Activated gamma-delta T cell (primary cell): ENCODE data around the gene NKAIN4.

Experiments used
- DNase-seq: peaks from one replicate; lab custom pipeline; 2025; lab: John Stamatoyannopoulos, UW

Gene NKAIN4

GRCh38 chr20:63219447-63219821 lies 34.8 kb downstream of the NKAIN4 start:
- no peak for DNase-seq

- DNase-seq = no peak
These were observed 35.4 kb downstream of the NKAIN4 start for GRCh38 chr20:63218701-63219446.

- DNase-seq = no peak
These were observed 36.6 kb downstream of the NKAIN4 start for GRCh38 chr20:63217706-63218105.

GRCh38 chr20:63216849-63217471 lies 37.3 kb downstream of the NKAIN4 start:
- DNase-seq = no peak

GRCh38 chr20:63216041-63216848 lies 38.0 kb downstream of the NKAIN4 start, which contains the start of gene YTHDF1:
Gene YTHDF1, minus strand, starts transcription at chr20:63216131. Its CDS starts 239 bp downstream, at chr20:63215892.
- DNase-seq = peak; percentile 95

- DNase-seq = no peak
These were observed 38.9 kb downstream of the NKAIN4 start for GRCh38 chr20:63215101-63216040.

GRCh38 chr20:63214514-63214913 lies 39.7 kb downstream of the NKAIN4 start:
- DNase-seq = no peak

GRCh38 chr20:63212792-63213191 lies 41.5 kb downstream of the NKAIN4 start:
- no peak for DNase-seq

GRCh38 chr20:63212393-63212730 lies 41.9 kb downstream of the NKAIN4 start:
- DNase-seq = no peak

GRCh38 chr20:63210011-63210605 lies 44.2 kb downstream of the NKAIN4 start:
- DNase-seq = no peak

- no peak for DNase-seq
These were observed 45.8 kb downstream of the NKAIN4 start for GRCh38 chr20:63208346-63208909.

GRCh38 chr20:63206878-63207277 lies 47.4 kb downstream of the NKAIN4 start:
- DNase-seq = no peak

GRCh38 chr20:63205896-63206295 lies 48.4 kb downstream of the NKAIN4 start:
- DNase-seq = no peak

- DNase-seq = no peak
These were observed 49.9 kb downstream of the NKAIN4 start for GRCh38 chr20:63204362-63204761.

- no peak for DNase-seq
These were observed 51.3 kb downstream of the NKAIN4 start for GRCh38 chr20:63202811-63203526.

GRCh38 chr20:63202021-63202420 lies 52.2 kb downstream of the NKAIN4 start:
- DNase-seq = no peak

- no peak for DNase-seq
These were observed 55.7 kb downstream of the NKAIN4 start for GRCh38 chr20:63198606-63199005.

- DNase-seq = no peak
These were observed 57.3 kb downstream of the NKAIN4 start for GRCh38 chr20:63196768-63197470.

- DNase-seq = no peak
These were observed 59.5 kb downstream of the NKAIN4 start for GRCh38 chr20:63194797-63195173.
